Measurements from ENCODE around the gene CEMIP.

Gene CEMIP

GRCh38 chr15:80778964-80779657 is at the start of gene CEMIP:
Gene CEMIP, plus strand, starts transcription at chr15:80779370. Its CDS starts 94,510 bp downstream, at chr15:80873880.
- intact Hi-C loops (cut with DNase I), result loop anchor here (2.0 to 10.0 kb wide), 2 partner anchors 84 to 192 kb away; partner anchors contain the start of gene ABHD17C
- peak; percentile 44 to 97 (median 78) for DNase-seq

GRCh38 chr15:80730387-80730786 is 48.8 kb upstream of the CEMIP start:
- no peak for DNase-seq
- intact Hi-C loops (cut with DNase I), result no loop called here

GRCh38 chr15:80730926-80731325 is 48.2 kb upstream of the CEMIP start:
- intact Hi-C loops (cut with DNase I), result no loop called here
- DNase-seq, result peak in 3 of 10 donors; percentile 23 to 82 (median 24)

GRCh38 chr15:80732167-80732566 is 47.0 kb upstream of the CEMIP start:
- no peak for DNase-seq
- intact Hi-C loops (cut with DNase I), result no loop called here

GRCh38 chr15:80732818-80733217 is 46.4 kb upstream of the CEMIP start:
- no peak for DNase-seq

GRCh38 chr15:80733460-80733859 is 45.7 kb upstream of the CEMIP start:
- no peak for DNase-seq

More at GRCh38 chr15:80732818-80733217, 46.4 kb upstream of the CEMIP start:
- intact Hi-C loops (cut with DNase I), result no loop called here

GRCh38 chr15:80735344-80735743 is 43.8 kb upstream of the CEMIP start:
- no peak for DNase-seq
- intact Hi-C loops (cut with DNase I), result no loop called here

More at GRCh38 chr15:80733460-80733859, 45.7 kb upstream of the CEMIP start:
- intact Hi-C loops (cut with DNase I), result no loop called here

- DNase-seq, result no peak
- intact Hi-C loops (cut with DNase I), result no loop called here
These were observed 42.6 kb upstream of the CEMIP start for GRCh38 chr15:80736560-80736959.

- intact Hi-C loops (cut with DNase I), result no loop called here
- no peak for DNase-seq
These were observed 39.3 kb upstream of the CEMIP start for GRCh38 chr15:80739919-80740318.

- intact Hi-C loops (cut with DNase I), result no loop called here
- no peak for DNase-seq
These were observed 37.1 kb upstream of the CEMIP start for GRCh38 chr15:80742081-80742480.

- no peak for DNase-seq
- intact Hi-C loops (cut with DNase I), result no loop called here
These were observed 35.9 kb upstream of the CEMIP start for GRCh38 chr15:80743189-80743833.

GRCh38 chr15:80744415-80744814 is 34.8 kb upstream of the CEMIP start:
- intact Hi-C loops (cut with DNase I), result no loop called here
- no peak for DNase-seq

GRCh38 chr15:80744826-80745225 is 34.3 kb upstream of the CEMIP start:
- DNase-seq, result no peak
- intact Hi-C loops (cut with DNase I), result no loop called here

GRCh38 chr15:80745888-80746287 is 33.3 kb upstream of the CEMIP start:
- DNase-seq, result no peak

GRCh38 chr15:80747317-80748053 is 31.7 kb upstream of the CEMIP start:
- intact Hi-C loops (cut with DNase I), result no loop called here
- no peak for DNase-seq

More at GRCh38 chr15:80745888-80746287, 33.3 kb upstream of the CEMIP start:
- intact Hi-C loops (cut with DNase I), result no loop called here

GRCh38 chr15:80749589-80749988 is 29.6 kb upstream of the CEMIP start:
- no peak for DNase-seq
- intact Hi-C loops (cut with DNase I), result no loop called here

GRCh38 chr15:80750575-80750974 is 28.6 kb upstream of the CEMIP start:
- no peak for DNase-seq
- intact Hi-C loops (cut with DNase I), result no loop called here

- no peak for DNase-seq
- intact Hi-C loops (cut with DNase I), result no loop called here
These were observed 27.0 kb upstream of the CEMIP start for GRCh38 chr15:80752204-80752603.

GRCh38 chr15:80753161-80753560 is 26.0 kb upstream of the CEMIP start:
- intact Hi-C loops (cut with DNase I), result no loop called here

GRCh38 chr15:80754014-80754413 is 25.2 kb upstream of the CEMIP start:
- intact Hi-C loops (cut with DNase I), result no loop called here
- no peak for DNase-seq

More at GRCh38 chr15:80753161-80753560, 26.0 kb upstream of the CEMIP start:
- no peak for DNase-seq

- DNase-seq, result no peak
- intact Hi-C loops (cut with DNase I), result no loop called here
These were observed 23.3 kb upstream of the CEMIP start for GRCh38 chr15:80755885-80756284.
